IMR-90 (cell line): ENCODE measurements around the gene ZNF592. TPM values are rescaled to one million over a fixed set of nuclear protein-coding genes. Genes with fewer than 3 reads are reported as not detected.

Experiments
- ATAC-seq: fragments of 200-7000 bp; cut with Tn5 transposase; 2 replicates; pipeline ENCODE4 v1.9.1; 2020; ENCODE audit warnings: low read depth, mild to moderate bottlenecking, moderate library complexity
- BruUV-seq: library from RNA; stranded (reverse); fragments of 400-500 nt; replicated peaks from 2 replicates; lab custom pipeline; 2021; lab: Mats Ljungman, UMichigan
- CTCF ChIA-PET: fragments of 300-600 bp; formaldehyde crosslinking; extraction: SDS; loops from one replicate; lab custom pipeline; 2021; ENCODE audit warnings: antibody characterized with exemption; lab: Yijun Ruan, JAX
- POLR2A ChIA-PET: fragments of 300-600 bp; sonication (Branson Sonifier 250); formaldehyde crosslinking; loops from one replicate; lab custom pipeline; 2022; ENCODE audit warnings: antibody characterized with exemption; ENCODE audit not compliant: unreplicated experiment; lab: Charles Lee
- DNase-seq: peaks from one replicate; pipeline ENCODE4 v3.0.0; 2013
- H2AFZ ChIP-seq: replicated peaks from 2 replicates; pipeline ENCODE3; 2013; ENCODE audit warnings: low read length, mild to moderate bottlenecking; ENCODE audit not compliant: poor library complexity
- H2AK5ac ChIP-seq: 2 replicates; pipeline ENCODE4 v1.6.1; 2013; ENCODE audit warnings: low read depth, low read length, inconsistent platforms
- H2AK9ac ChIP-seq: replicated peaks from 2 replicates; pipeline ENCODE3; 2013; ENCODE audit warnings: mild to moderate bottlenecking, low read depth, low read length, moderate library complexity; ENCODE audit not compliant: poor library complexity
- H2BK120ac ChIP-seq: 2 replicates; pipeline ENCODE4 v1.6.1; 2013; ENCODE audit warnings: low read depth, low read length, inconsistent platforms
- H2BK15ac ChIP-seq: 3 replicates; pipeline ENCODE4 v1.6.1; 2013; ENCODE audit warnings: low read depth, low read length, inconsistent platforms
- H2BK20ac ChIP-seq: 2 replicates; pipeline ENCODE4 v1.6.1; 2013; ENCODE audit warnings: low read depth, mild to moderate bottlenecking, inconsistent platforms, low read length, moderate library complexity
- H2BK5ac ChIP-seq: 2 replicates; pipeline ENCODE4 v1.6.1; 2013; ENCODE audit warnings: mild to moderate bottlenecking, low read depth, low read length, inconsistent platforms; ENCODE audit not compliant: poor library complexity, severe bottlenecking
- H3K14ac ChIP-seq: replicated peaks from 2 replicates; pipeline ENCODE4 v1.6.1; 2013; ENCODE audit warnings: low read depth, low read length, inconsistent platforms
- H3K18ac ChIP-seq: 2 replicates; pipeline ENCODE4 v1.6.1; 2013; ENCODE audit warnings: low read depth, low read length, control low read depth
- H3K23ac ChIP-seq: 2 replicates; pipeline ENCODE4 v1.6.1; 2013; ENCODE audit warnings: low read depth, low read length, inconsistent platforms
- H3K27ac ChIP-seq: 2 replicates; pipeline ENCODE4 v1.5.1; 2013; ENCODE audit warnings: mild to moderate bottlenecking, control low read depth, low read length; ENCODE audit not compliant: insufficient read depth
- H3K27me3 ChIP-seq: 2 replicates; pipeline ENCODE4 v1.6.1; 2013; ENCODE audit warnings: low read length; ENCODE audit not compliant: control insufficient read depth, insufficient read depth
- H3K36me3 ChIP-seq: 2 replicates; pipeline ENCODE4 v1.6.1; 2013; ENCODE audit warnings: low read length, mixed read lengths; ENCODE audit not compliant: control insufficient read depth, insufficient read depth
- H3K4ac ChIP-seq: 2 replicates; pipeline ENCODE4 v1.6.1; 2013; ENCODE audit warnings: low read depth, low read length, inconsistent platforms
- H3K4me1 ChIP-seq: 2 replicates; pipeline ENCODE4 v1.6.1; 2013; ENCODE audit warnings: low read length, mixed read lengths; ENCODE audit not compliant: control insufficient read depth, insufficient read depth
- H3K4me2 ChIP-seq: 2 replicates; pipeline ENCODE4 v1.6.1; 2013; ENCODE audit warnings: low read depth, mild to moderate bottlenecking, control low read depth, low read length, moderate library complexity
- H3K4me3 ChIP-seq: 2 replicates; pipeline ENCODE4 v1.5.1; 2013; ENCODE audit warnings: low read depth, mild to moderate bottlenecking, control low read depth, low read length, moderate library complexity; ENCODE audit not compliant: insufficient read depth
- H3K56ac ChIP-seq: 2 replicates; pipeline ENCODE4 v1.6.1; 2013; ENCODE audit warnings: low read length, inconsistent platforms; ENCODE audit not compliant: insufficient read depth; ENCODE audit errors: extremely low read depth
- H3K79me1 ChIP-seq, 2 experiments: 2 replicates each; pipeline ENCODE4 v1.6.1; 2013; ENCODE audit warnings: low read length in 2 of 2, inconsistent platforms in 1 of 2, low read depth in 1 of 2
- H3K9ac ChIP-seq: 2 replicates; pipeline ENCODE4 v1.6.1; 2013; ENCODE audit warnings: low read depth, low read length, control low read depth
- H3K9me1 ChIP-seq: 2 replicates; pipeline ENCODE4 v1.6.1; 2013; ENCODE audit warnings: low read length, inconsistent platforms; ENCODE audit not compliant: insufficient read depth
- H3K9me3 ChIP-seq: 2 replicates; pipeline ENCODE4 v1.6.1; 2013; ENCODE audit warnings: low read length; ENCODE audit not compliant: control insufficient read depth, insufficient read depth
- H4K20me1 ChIP-seq: 2 replicates; pipeline ENCODE4 v1.6.1; 2013; ENCODE audit warnings: low read length, inconsistent platforms; ENCODE audit not compliant: insufficient read depth
- H4K5ac ChIP-seq: 2 replicates; pipeline ENCODE4 v1.6.1; 2013; ENCODE audit warnings: mild to moderate bottlenecking, low read depth, low read length, control low read depth
- H4K8ac ChIP-seq, 2 experiments: 2 replicates each; pipeline ENCODE4 v1.6.1; 2013; ENCODE audit warnings: low read depth in 2 of 2, low read length in 2 of 2, control low read depth in 1 of 2, inconsistent platforms in 1 of 2
- H4K91ac ChIP-seq: 2 replicates; pipeline ENCODE4 v1.6.1; 2013; ENCODE audit warnings: low read depth, low read length, inconsistent platforms; ENCODE audit not compliant: insufficient read depth
- CEBPB ChIP-seq: IDR thresholded peaks from 2 replicates; pipeline ENCODE4 v1.6.1; 2012; ENCODE audit warnings: low read depth, low read length, improper control_type of control experiment
- CHD1 ChIP-seq: IDR thresholded peaks from 2 replicates; pipeline ENCODE4 v1.6.1; 2012; ENCODE audit warnings: low read depth, low read length, improper control_type of control experiment
- CTCF ChIP-seq: conservative IDR thresholded peaks from 2 replicates; pipeline ENCODE4 v1.5.1; 2012; ENCODE audit warnings: mild to moderate bottlenecking, low read depth, low read length, improper control_type of control experiment
- ELK1 ChIP-seq: fragments of 150-350 bp; IDR thresholded peaks from 2 replicates; pipeline ENCODE4 v1.6.1; 2016; ENCODE audit warnings: low read depth, mild to moderate bottlenecking, low read length, moderate library complexity, borderline replicate concordance
- FOS ChIP-seq: fragments of 150-350 bp; IDR thresholded peaks from 2 replicates; pipeline ENCODE4 v1.6.1; 2016; ENCODE audit warnings: low read depth, low read length
- MAFK ChIP-seq: IDR thresholded peaks from 2 replicates; pipeline ENCODE4 v1.6.1; 2012; ENCODE audit warnings: low read depth, low read length, improper control_type of control experiment
- MAZ ChIP-seq: IDR thresholded peaks from 2 replicates; pipeline ENCODE4 v1.6.1; 2012; ENCODE audit warnings: low read depth, mild to moderate bottlenecking, low read length, improper control_type of control experiment, moderate library complexity, borderline replicate concordance
- MXI1 ChIP-seq: IDR thresholded peaks from 2 replicates; pipeline ENCODE4 v1.6.1; 2012; ENCODE audit warnings: low read depth, mild to moderate bottlenecking, low read length, moderate library complexity, borderline replicate concordance
- POLR2A ChIP-seq: IDR thresholded peaks from 2 replicates; pipeline ENCODE4 v1.6.1; 2012; ENCODE audit warnings: mild to moderate bottlenecking, low read depth, low read length
- RAD21 ChIP-seq: IDR thresholded peaks from 2 replicates; pipeline ENCODE4 v1.6.1; 2012; ENCODE audit warnings: low read length, improper control_type of control experiment
- RCOR1 ChIP-seq: IDR thresholded peaks from 2 replicates; pipeline ENCODE4 v1.6.1; 2012; ENCODE audit warnings: mild to moderate bottlenecking, low read length, improper control_type of control experiment; ENCODE audit not compliant: insufficient replicate concordance
- RFX5 ChIP-seq: IDR thresholded peaks from 2 replicates; pipeline ENCODE4 v1.8.0; 2012; ENCODE audit warnings: low read depth, mild to moderate bottlenecking, low read length, moderate library complexity
- USF2 ChIP-seq: fragments of 150-350 bp; IDR thresholded peaks from 2 replicates; pipeline ENCODE4 v1.6.1; 2017; ENCODE audit warnings: mild to moderate bottlenecking, antibody characterized with exemption, low read length, low read depth
- WGBS, 2 experiments: methylation state at CpG; one replicate each; pipeline versions ENCODE4 v1.1.5 to v1.1.7; 2013; ENCODE audit warnings: missing lambda C conversion rate in 2 of 2; ENCODE audit not compliant: insufficient read length in 1 of 2; ENCODE audit errors: extremely low coverage in 2 of 2; 5-methylcytosine and 5-hydroxymethylcytosine counted together
- dilution Hi-C: fragments of 300-500 bp; cut with HindIII; formaldehyde crosslinking; loops from one replicate; pipeline ENCODE4 v1.14.3; 2018; ENCODE audit warnings: low sequenced_read_pairs; ENCODE audit not compliant: unreplicated experiment
- in situ Hi-C: fragments of 300-500 bp; cut with MboI; formaldehyde crosslinking; loops from 3 replicates; pipeline ENCODE4 v1.14.3; 2019; ENCODE audit warnings: low sequenced_read_pairs, inconsistent platforms, mixed read lengths
- intact Hi-C: fragments of 100-400 bp; cut with micrococcal nuclease; formaldehyde crosslinking; loops from 2 replicates; pipeline ENCODE4 v1.10.0; 2022
- polyA plus RNA-seq, 3 experiments: library from polyadenylated mRNA; depleted of rRNA; stranded (reverse); fragments of >200 nt; gene quantifications; 2 replicates each; pipeline ENCODE4 v1.2.3, GENCODE V29; 2012; ENCODE audit warnings: low replicate concordance in 1 of 3
- total RNA-seq: library from RNA; depleted of rRNA; stranded (reverse); fragments of >200 nt; gene quantifications from 2 replicates; pipeline ENCODE4 v1.2.3, GENCODE V29; 2012

Gene ZNF592
- total and polyA plus RNA-seq, 2 of the 4 experiments (the other 2 are of a cell fraction): 4.3 to 10.2 TPM

- CTCF ChIA-PET: interaction anchor here (0.7 kb wide), 1 partner anchor 14 kb away, joined by 4 read pairs; no protein-coding TSS in a partner anchor
- H2AFZ ChIP-seq: no peak overlapping the region
- ATAC-seq (no peak), DNase-seq (no peak)
- no peak overlapping the region for H4K91ac ChIP-seq
- H3K27ac ChIP-seq: no peak overlapping the region
- H4K8ac ChIP-seq: no peak overlapping the region
- H2BK15ac ChIP-seq: no peak overlapping the region
- BruUV-seq: no TSS peak
- in situ Hi-C loops: no loop called here
- H2AK5ac ChIP-seq: no peak overlapping the region
- peaks cover 4% of the 10 kb centered on the region for H3K4me1 ChIP-seq
- peaks cover 19% of the 10 kb centered on the region for H3K9me1 ChIP-seq
- no peak overlapping the region for H3K23ac ChIP-seq
- no peak overlapping the region for H2AK9ac ChIP-seq
- no peak overlapping the region for H3K18ac ChIP-seq
- no peak overlapping the region for H3K9ac ChIP-seq
- H3K14ac ChIP-seq: no peak overlapping the region
- H2BK5ac ChIP-seq: no peak overlapping the region
- intact Hi-C loops: no loop called here
- dilution Hi-C loops: no loop called here
- H3K9me3 ChIP-seq: no peaks in the 10 kb centered on the region
- TF ChIP-seq FOS (no peak), CEBPB (no peak), POLR2A (no peak), RCOR1 (no peak), CHD1 (no peak), ELK1 (no peak), MAFK (no peak), CTCF (no peak), MAZ (no peak), MXI1 (no peak), RAD21 (no peak), RFX5 (no peak), USF2 (no peak)
- no peak overlapping the region for H4K5ac ChIP-seq
- POLR2A ChIA-PET: interaction anchor here (0.5 kb wide), 1 partner anchor 74 kb away, joined by 4 read pairs; no protein-coding TSS in a partner anchor
- no peak overlapping the region for H3K4me2 ChIP-seq
- peaks cover 30 to 73% of the 10 kb centered on the region in 2 experiments for H3K79me1 ChIP-seq
- no peak overlapping the region for H3K4ac ChIP-seq
- H4K20me1 ChIP-seq: peaks cover 46% of the 10 kb centered on the region
- no peak overlapping the region for H2BK20ac ChIP-seq
- H3K27me3 ChIP-seq: no peaks in the 10 kb centered on the region
- H3K56ac ChIP-seq: no peak overlapping the region
- no peak overlapping the region for H3K4me3 ChIP-seq
- H3K36me3 ChIP-seq: peaks cover 21% of the 10 kb centered on the region
- no peak overlapping the region for H2BK120ac ChIP-seq
- WGBS, 2 experiments: no CpG with 5 or more reads among the region's 5 CpGs
Observed at GRCh38 chr15:84789762-84790161, 41.4 kb downstream of the ZNF592 start.
